ENCODE measurements around the gene CD8B.

The CD8B gene

DNA sequence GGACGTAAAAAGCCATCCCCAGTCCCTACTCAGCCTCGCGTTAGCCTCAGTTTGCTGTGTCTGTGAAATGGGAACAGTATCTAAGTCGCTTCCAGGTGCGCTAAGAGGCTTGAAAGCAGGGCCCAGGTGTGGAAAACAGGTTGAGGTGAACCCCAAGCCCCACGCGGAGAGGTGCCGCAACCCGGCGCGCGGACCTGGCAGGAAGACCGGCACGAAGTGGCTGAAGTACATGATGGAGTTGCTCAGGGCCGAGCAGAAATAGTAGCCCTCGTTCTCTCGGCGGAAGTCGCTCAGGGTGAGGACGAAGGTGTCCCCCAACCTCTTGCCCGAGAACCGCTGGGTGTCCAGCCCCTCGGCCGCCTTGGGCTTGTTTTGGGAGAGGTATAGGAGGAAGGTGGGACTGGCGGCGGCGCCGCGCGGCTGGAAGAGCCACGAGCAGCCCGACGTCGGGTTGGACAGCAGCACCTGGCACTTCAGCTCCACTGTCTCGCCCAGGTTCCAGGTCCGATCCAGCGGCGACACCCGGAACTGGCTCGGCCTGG, 71.5 kb downstream of the CD8B start:
- TF ChIP-seq, protein P1, sequence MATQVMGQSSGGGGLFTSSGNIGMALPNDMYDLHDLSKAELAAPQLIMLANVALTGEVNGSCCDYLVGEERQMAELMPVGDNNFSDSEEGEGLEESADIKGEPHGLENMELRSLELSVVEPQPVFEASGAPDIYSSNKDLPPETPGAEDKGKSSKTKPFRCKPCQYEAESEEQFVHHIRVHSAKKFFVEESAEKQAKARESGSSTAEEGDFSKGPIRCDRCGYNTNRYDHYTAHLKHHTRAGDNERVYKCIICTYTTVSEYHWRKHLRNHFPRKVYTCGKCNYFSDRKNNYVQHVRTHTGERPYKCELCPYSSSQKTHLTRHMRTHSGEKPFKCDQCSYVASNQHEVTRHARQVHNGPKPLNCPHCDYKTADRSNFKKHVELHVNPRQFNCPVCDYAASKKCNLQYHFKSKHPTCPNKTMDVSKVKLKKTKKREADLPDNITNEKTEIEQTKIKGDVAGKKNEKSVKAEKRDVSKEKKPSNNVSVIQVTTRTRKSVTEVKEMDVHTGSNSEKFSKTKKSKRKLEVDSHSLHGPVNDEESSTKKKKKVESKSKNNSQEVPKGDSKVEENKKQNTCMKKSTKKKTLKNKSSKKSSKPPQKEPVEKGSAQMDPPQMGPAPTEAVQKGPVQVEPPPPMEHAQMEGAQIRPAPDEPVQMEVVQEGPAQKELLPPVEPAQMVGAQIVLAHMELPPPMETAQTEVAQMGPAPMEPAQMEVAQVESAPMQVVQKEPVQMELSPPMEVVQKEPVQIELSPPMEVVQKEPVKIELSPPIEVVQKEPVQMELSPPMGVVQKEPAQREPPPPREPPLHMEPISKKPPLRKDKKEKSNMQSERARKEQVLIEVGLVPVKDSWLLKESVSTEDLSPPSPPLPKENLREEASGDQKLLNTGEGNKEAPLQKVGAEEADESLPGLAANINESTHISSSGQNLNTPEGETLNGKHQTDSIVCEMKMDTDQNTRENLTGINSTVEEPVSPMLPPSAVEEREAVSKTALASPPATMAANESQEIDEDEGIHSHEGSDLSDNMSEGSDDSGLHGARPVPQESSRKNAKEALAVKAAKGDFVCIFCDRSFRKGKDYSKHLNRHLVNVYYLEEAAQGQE (IDR thresholded peaks at IDR 0.05; ENCODE audit: insufficient replicate concordance, low read depth), result peak; percentile 61
- no peak for TF ChIP-seq SPI1 (IDR thresholded peaks at IDR 0.05; ENCODE audit: borderline replicate concordance, low read depth)
- TF ChIP-seq POLR2AphosphoS5 (IDR thresholded peaks at IDR 0.05; ENCODE audit: low read depth), result no peak
- TF ChIP-seq GABPA (IDR thresholded peaks at IDR 0.05; ENCODE audit: low read depth), result no peak
- TF ChIP-seq, protein P2, sequence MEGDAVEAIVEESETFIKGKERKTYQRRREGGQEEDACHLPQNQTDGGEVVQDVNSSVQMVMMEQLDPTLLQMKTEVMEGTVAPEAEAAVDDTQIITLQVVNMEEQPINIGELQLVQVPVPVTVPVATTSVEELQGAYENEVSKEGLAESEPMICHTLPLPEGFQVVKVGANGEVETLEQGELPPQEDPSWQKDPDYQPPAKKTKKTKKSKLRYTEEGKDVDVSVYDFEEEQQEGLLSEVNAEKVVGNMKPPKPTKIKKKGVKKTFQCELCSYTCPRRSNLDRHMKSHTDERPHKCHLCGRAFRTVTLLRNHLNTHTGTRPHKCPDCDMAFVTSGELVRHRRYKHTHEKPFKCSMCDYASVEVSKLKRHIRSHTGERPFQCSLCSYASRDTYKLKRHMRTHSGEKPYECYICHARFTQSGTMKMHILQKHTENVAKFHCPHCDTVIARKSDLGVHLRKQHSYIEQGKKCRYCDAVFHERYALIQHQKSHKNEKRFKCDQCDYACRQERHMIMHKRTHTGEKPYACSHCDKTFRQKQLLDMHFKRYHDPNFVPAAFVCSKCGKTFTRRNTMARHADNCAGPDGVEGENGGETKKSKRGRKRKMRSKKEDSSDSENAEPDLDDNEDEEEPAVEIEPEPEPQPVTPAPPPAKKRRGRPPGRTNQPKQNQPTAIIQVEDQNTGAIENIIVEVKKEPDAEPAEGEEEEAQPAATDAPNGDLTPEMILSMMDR (IDR thresholded peaks at IDR 0.05; ENCODE audit: insufficient read depth, low read length), result no peak
- no peak for DNase-seq (ENCODE audit: low read depth in 1 of 2, low spot score in 1 of 2)
- Histone ChIP-seq H3K4me3 (replicated peaks; ENCODE audit: insufficient read depth, low read length) (no peak overlapping the region), H3K27me3 (ENCODE audit: insufficient read depth, poor library complexity, severe bottlenecking) (peaks cover 37% of the 10 kb centered on the region), H3K27ac (replicated peaks) (no peak overlapping the region)

DNA sequence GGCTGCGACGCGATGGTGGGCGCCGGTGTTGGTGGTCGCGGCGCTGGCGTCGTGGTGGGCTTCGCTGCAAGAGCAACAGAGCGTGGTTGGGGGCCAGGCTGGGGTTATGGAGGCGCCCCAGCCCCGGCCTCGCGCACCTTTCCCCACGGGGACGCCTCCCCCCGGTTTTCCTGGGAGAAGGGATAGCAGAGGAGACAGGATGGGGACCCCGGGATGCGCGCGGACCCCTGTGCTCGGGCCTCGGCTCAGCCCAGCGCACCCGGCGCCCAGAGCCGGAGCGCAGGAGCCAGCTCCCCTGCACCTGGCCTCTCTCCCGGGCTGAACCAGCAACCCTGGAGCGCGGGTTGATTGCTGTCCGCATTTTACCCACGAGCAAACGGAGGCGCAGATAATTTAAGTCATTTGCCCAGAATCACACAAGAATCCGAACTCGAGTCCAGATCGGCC, 72.0 kb downstream of the CD8B start:
- no peak for DNase-seq (ENCODE audit: low read depth in 1 of 2, low spot score in 1 of 2)
- H3K4me3 ChIP-seq (replicated peaks; ENCODE audit: insufficient read depth, low read length), result no peak overlapping the region
- H3K27me3 ChIP-seq (ENCODE audit: insufficient read depth, poor library complexity, severe bottlenecking), result peaks cover 37% of the 10 kb centered on the region
- TF ChIP-seq POLR2AphosphoS5 (IDR thresholded peaks at IDR 0.05; ENCODE audit: low read depth) (no peak), GABPA (IDR thresholded peaks at IDR 0.05; ENCODE audit: low read depth) (no peak), SPI1 (IDR thresholded peaks at IDR 0.05; ENCODE audit: borderline replicate concordance, low read depth) (no peak)
- TF ChIP-seq, protein P2 (IDR thresholded peaks at IDR 0.05; ENCODE audit: insufficient read depth, low read length), result no peak
- TF ChIP-seq, protein P1 (IDR thresholded peaks at IDR 0.05; ENCODE audit: insufficient replicate concordance, low read depth), result no peak
- H3K27ac ChIP-seq (replicated peaks), result no peak overlapping the region

DNA sequence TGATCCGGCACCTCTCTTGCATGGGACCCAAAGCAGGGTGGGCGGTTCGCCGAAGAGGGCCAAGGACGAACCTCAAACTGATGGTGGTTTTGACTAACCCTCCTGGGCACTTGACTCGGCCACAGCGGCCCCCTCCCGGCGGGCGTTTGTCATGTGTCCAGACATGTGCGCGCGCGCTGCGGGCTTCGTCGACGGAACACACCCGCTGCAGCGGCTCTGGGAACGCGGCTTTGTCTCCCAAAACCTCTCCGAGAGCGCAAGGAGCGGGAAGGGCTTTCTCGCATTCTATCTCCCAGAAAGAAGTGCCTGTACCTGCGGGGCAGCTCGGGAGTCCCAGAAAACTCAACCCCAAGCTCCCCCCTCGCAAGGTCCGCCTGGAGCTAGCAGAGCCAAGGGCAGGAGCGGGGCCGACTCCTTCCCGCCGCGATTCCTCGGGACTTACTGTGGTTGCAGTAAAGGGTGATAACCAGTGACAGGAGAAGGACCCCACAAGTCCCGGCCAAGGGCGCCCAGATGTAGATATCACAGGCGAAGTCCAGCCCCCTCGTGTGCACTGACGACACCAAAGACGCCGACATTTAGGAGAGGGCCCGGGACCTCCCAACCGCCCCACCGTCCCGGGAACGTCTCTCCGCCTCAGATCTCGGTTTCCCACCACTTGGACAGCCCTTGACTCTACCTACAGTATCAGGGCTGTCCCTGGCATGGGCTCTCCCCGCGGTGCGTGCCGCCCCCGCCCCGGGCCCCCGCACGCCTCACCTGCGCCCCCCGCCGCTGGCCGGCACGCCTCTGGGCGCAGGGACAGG, 72.6 kb downstream of the CD8B start:
- no peak for TF ChIP-seq POLR2AphosphoS5 (IDR thresholded peaks at IDR 0.05; ENCODE audit: low read depth)
- Histone ChIP-seq H3K27ac (replicated peaks) (no peak overlapping the region), H3K4me3 (replicated peaks; ENCODE audit: insufficient read depth, low read length) (no peak overlapping the region), H3K27me3 (ENCODE audit: insufficient read depth, poor library complexity, severe bottlenecking) (peaks cover 37% of the 10 kb centered on the region)
- no peak for DNase-seq (ENCODE audit: low read depth in 1 of 2, low spot score in 1 of 2)

DNA sequence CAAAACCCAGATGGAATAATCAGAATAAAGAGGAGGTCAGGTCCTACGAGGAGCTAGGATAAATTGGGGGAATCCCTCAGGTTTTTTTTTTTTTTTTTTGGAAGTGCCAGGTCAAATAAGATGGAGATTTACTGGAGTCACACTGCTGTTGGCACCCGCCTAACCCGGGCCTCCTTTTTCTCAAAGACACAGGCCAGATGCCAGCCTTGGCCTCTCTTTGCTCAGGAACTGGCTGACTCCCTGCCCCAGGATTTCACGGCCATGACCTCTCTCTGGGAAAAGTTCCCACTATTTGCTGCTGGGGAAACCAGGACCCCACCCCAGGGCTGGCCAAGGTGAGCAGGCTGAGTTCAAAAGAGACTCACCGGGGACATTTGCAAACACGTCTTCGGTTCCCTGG, 73.5 kb downstream of the CD8B start:
- Histone ChIP-seq H3K27me3 (ENCODE audit: insufficient read depth, poor library complexity, severe bottlenecking) (peaks cover 37% of the 10 kb centered on the region), H3K4me3 (replicated peaks; ENCODE audit: insufficient read depth, low read length) (no peak overlapping the region), H3K27ac (replicated peaks) (no peak overlapping the region)
- DNase-seq (ENCODE audit: low read depth in 1 of 2, low spot score in 1 of 2), result no peak
- TF ChIP-seq POLR2AphosphoS5 (IDR thresholded peaks at IDR 0.05; ENCODE audit: low read depth) (no peak), GABPA (IDR thresholded peaks at IDR 0.05; ENCODE audit: low read depth) (no peak)
